ENCODE measurements around the gene HSP90AB1. TPM values are rescaled to one million over a fixed set of nuclear protein-coding genes. Genes with fewer than 3 reads are reported as not detected.

Gene HSP90AB1
- total RNA-seq, 1 donor from 2014 or later = 509 TPM

GRCh38 chr6:44251576-44252524, 4.9 kb downstream of the HSP90AB1 start:
- no peak for TF ChIP-seq CTCF (IDR thresholded peaks at IDR 0.05)
- H3K36me3 Mint-ChIP-seq (ENCODE audit: unreplicated experiment) = peaks cover 62% of the 10 kb centered on the region
- H3K9me3 Mint-ChIP-seq (ENCODE audit: unreplicated experiment) = no peaks in the 10 kb centered on the region
- no peaks in the 10 kb centered on the region for H3K27me3 Mint-ChIP-seq (ENCODE audit: unreplicated experiment)
- peaks cover 61% of the 10 kb centered on the region for H3K4me1 Mint-ChIP-seq (ENCODE audit: unreplicated experiment)
- no peak overlapping the region for H3K27ac Mint-ChIP-seq (ENCODE audit: unreplicated experiment)
- DNase-seq (ENCODE audit: extremely low spot score, unreplicated experiment) = no peak
- no peak overlapping the region for H3K4me3 Mint-ChIP-seq (ENCODE audit: unreplicated experiment)

- H3K36me3 Mint-ChIP-seq (ENCODE audit: unreplicated experiment) = peaks cover 62% of the 10 kb centered on the region
These were observed 6.6 kb downstream of the HSP90AB1 start for GRCh38 chr6:44253307-44254101.

GRCh38 chr6:44254191-44255104, 7.5 kb downstream of the HSP90AB1 start:
- peaks cover 61% of the 10 kb centered on the region for H3K36me3 Mint-ChIP-seq (ENCODE audit: unreplicated experiment)
- peak overlapping the region; percentile 42 for H3K27ac Mint-ChIP-seq (ENCODE audit: unreplicated experiment)
- H3K4me3 Mint-ChIP-seq (ENCODE audit: unreplicated experiment) = no peak overlapping the region
- no peak for TF ChIP-seq CTCF (IDR thresholded peaks at IDR 0.05)
- DNase-seq (ENCODE audit: extremely low spot score, unreplicated experiment) = no peak
- H3K4me1 Mint-ChIP-seq (ENCODE audit: unreplicated experiment) = peaks cover 59% of the 10 kb centered on the region
- H3K9me3 Mint-ChIP-seq (ENCODE audit: unreplicated experiment) = no peaks in the 10 kb centered on the region
- H3K27me3 Mint-ChIP-seq (ENCODE audit: unreplicated experiment) = no peaks in the 10 kb centered on the region

More at GRCh38 chr6:44253307-44254101, 6.6 kb downstream of the HSP90AB1 start:
- Mint-ChIP-seq H3K4me1 (ENCODE audit: unreplicated experiment) (peaks cover 67% of the 10 kb centered on the region), H3K4me3 (ENCODE audit: unreplicated experiment) (no peak overlapping the region), H3K9me3 (ENCODE audit: unreplicated experiment) (no peaks in the 10 kb centered on the region), H3K27me3 (ENCODE audit: unreplicated experiment) (no peaks in the 10 kb centered on the region), H3K27ac (ENCODE audit: unreplicated experiment) (peak overlapping the region; percentile 47)
- no peak for DNase-seq (ENCODE audit: extremely low spot score, unreplicated experiment)
- peak; percentile 59 for TF ChIP-seq CTCF (IDR thresholded peaks at IDR 0.05)

- Mint-ChIP-seq H3K4me1 (ENCODE audit: unreplicated experiment) (peaks cover 52% of the 10 kb centered on the region), H3K36me3 (ENCODE audit: unreplicated experiment) (peaks cover 56% of the 10 kb centered on the region), H3K9me3 (ENCODE audit: unreplicated experiment) (no peaks in the 10 kb centered on the region)
These were observed 8.4 kb downstream of the HSP90AB1 start for GRCh38 chr6:44255105-44255808.

More at GRCh38 chr6:44255105-44255808, 8.4 kb downstream of the HSP90AB1 start:
- peak overlapping the region; percentile 87 for H3K27ac Mint-ChIP-seq (ENCODE audit: unreplicated experiment)
- peak overlapping the region; percentile 89 for H3K4me3 Mint-ChIP-seq (ENCODE audit: unreplicated experiment)
- H3K27me3 Mint-ChIP-seq (ENCODE audit: unreplicated experiment) = no peaks in the 10 kb centered on the region
- no peak for DNase-seq (ENCODE audit: extremely low spot score, unreplicated experiment)
- TF ChIP-seq CTCF (IDR thresholded peaks at IDR 0.05) = no peak

Measured in osteocyte (in vitro differentiated cells).